ENCODE data around the gene KPNA6.

Gene KPNA6

GRCh38 chr1:32071758-32072621 lies 35.9 kb upstream of the KPNA6 start:
- Histone ChIP-seq H3K27ac (ENCODE audit: low read depth, low read length) (peak overlapping the region; percentile 39), H3K9ac (ENCODE audit: low read length) (peak overlapping the region; percentile 75), H3K36me3 (ENCODE audit: low read length) (no peaks in the 10 kb centered on the region; the same call in 1 of the 2 replicates), H3K4me2 (ENCODE audit: low read depth, low read length, poor library complexity, severe bottlenecking) (peak overlapping the region; percentile 80), H2AFZ (ENCODE audit: low read depth, low read length, severe bottlenecking) (peak overlapping the region; percentile 75), H3F3A (ENCODE audit: insufficient read depth) (peaks cover 4% of the 10 kb centered on the region; the same call in 1 of the 2 replicates), H3K79me2 (ENCODE audit: insufficient read depth, low read length) (peaks cover 19% of the 10 kb centered on the region), H3K9me2 (replicated peaks; ENCODE audit: insufficient read depth, low read length) (no peaks in the 10 kb centered on the region), H3K9me3 (ENCODE audit: insufficient read depth, low read length) (no peaks in the 10 kb centered on the region), H3K27me3 (ENCODE audit: low read length) (no peaks in the 10 kb centered on the region), H4K20me1 (ENCODE audit: low read depth, low read length) (peaks cover 5% of the 10 kb centered on the region; the same call in 1 of the 2 replicates), H3K4me3 (ENCODE audit: insufficient read depth, low read length, poor library complexity, severe bottlenecking) (peak overlapping the region; percentile 85)
- TF ChIP-seq, protein P1, sequence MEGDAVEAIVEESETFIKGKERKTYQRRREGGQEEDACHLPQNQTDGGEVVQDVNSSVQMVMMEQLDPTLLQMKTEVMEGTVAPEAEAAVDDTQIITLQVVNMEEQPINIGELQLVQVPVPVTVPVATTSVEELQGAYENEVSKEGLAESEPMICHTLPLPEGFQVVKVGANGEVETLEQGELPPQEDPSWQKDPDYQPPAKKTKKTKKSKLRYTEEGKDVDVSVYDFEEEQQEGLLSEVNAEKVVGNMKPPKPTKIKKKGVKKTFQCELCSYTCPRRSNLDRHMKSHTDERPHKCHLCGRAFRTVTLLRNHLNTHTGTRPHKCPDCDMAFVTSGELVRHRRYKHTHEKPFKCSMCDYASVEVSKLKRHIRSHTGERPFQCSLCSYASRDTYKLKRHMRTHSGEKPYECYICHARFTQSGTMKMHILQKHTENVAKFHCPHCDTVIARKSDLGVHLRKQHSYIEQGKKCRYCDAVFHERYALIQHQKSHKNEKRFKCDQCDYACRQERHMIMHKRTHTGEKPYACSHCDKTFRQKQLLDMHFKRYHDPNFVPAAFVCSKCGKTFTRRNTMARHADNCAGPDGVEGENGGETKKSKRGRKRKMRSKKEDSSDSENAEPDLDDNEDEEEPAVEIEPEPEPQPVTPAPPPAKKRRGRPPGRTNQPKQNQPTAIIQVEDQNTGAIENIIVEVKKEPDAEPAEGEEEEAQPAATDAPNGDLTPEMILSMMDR (IDR thresholded peaks at IDR 0.05; ENCODE audit: insufficient read depth, low read length, poor library complexity, severe bottlenecking) = no peak
- no peak for TF ChIP-seq EZH2phosphoT487 (conservative IDR thresholded peaks at IDR 0.05; ENCODE audit: low read length)

- Histone ChIP-seq H3K4me3 (ENCODE audit: insufficient read depth, low read length, poor library complexity, severe bottlenecking) (peak within 1 kb of the TSS; percentile 85), H3K27me3 (ENCODE audit: low read length) (no peaks in the 10 kb centered on the region), H3K9me2 (replicated peaks; ENCODE audit: insufficient read depth, low read length) (no peaks in the 10 kb centered on the region), H3K9ac (ENCODE audit: low read length) (peak within 1 kb of the TSS; percentile 75), H3K27ac (ENCODE audit: low read depth, low read length) (peak within 1 kb of the TSS; percentile 78), H3K4me2 (ENCODE audit: low read depth, low read length, poor library complexity, severe bottlenecking) (peak within 1 kb of the TSS; percentile 80), H2AFZ (ENCODE audit: low read depth, low read length, severe bottlenecking) (peak within 1 kb of the TSS; percentile 75), H3K79me2 (ENCODE audit: insufficient read depth, low read length) (peaks cover 19% of the 10 kb centered on the region), H3K36me3 (ENCODE audit: low read length) (no peaks in the 10 kb centered on the region; the same call in 1 of the 2 replicates), H3F3A (ENCODE audit: insufficient read depth) (peaks cover 4% of the 10 kb centered on the region; the same call in 1 of the 2 replicates), H3K9me3 (ENCODE audit: insufficient read depth, low read length) (no peaks in the 10 kb centered on the region), H4K20me1 (ENCODE audit: low read depth, low read length) (peaks cover 5% of the 10 kb centered on the region; the same call in 1 of the 2 replicates)
- TF ChIP-seq EZH2phosphoT487 (conservative IDR thresholded peaks at IDR 0.05; ENCODE audit: low read length) = no peak
- TF ChIP-seq, protein P1 (IDR thresholded peaks at IDR 0.05; ENCODE audit: insufficient read depth, low read length, poor library complexity, severe bottlenecking) = no peak
Observed at GRCh38 chr1:32072622-32073298, 35.1 kb upstream of the KPNA6 start, which contains the start of gene TMEM39B. TMEM39B (plus strand) TSS chr1:32072939; CDS start chr1:32073048, 109 bp downstream.

GRCh38 chr1:32073299-32074229 lies 34.3 kb upstream of the KPNA6 start:
- H3K79me2 ChIP-seq (ENCODE audit: insufficient read depth, low read length) = peaks cover 19% of the 10 kb centered on the region
- peaks cover 4% of the 10 kb centered on the region; the same call in 1 of the 2 replicates for H3F3A ChIP-seq (ENCODE audit: insufficient read depth)
- peak overlapping the region; percentile 75 for H3K9ac ChIP-seq (ENCODE audit: low read length)
- H3K27ac ChIP-seq (ENCODE audit: low read depth, low read length) = peak overlapping the region; percentile 78
- H2AFZ ChIP-seq (ENCODE audit: low read depth, low read length, severe bottlenecking) = peak overlapping the region; percentile 50
- no peaks in the 10 kb centered on the region for H3K27me3 ChIP-seq (ENCODE audit: low read length)
- peak overlapping the region; percentile 80 for H3K4me2 ChIP-seq (ENCODE audit: low read depth, low read length, poor library complexity, severe bottlenecking)
- TF ChIP-seq EZH2phosphoT487 (conservative IDR thresholded peaks at IDR 0.05; ENCODE audit: low read length) = no peak
- TF ChIP-seq, protein P1 (IDR thresholded peaks at IDR 0.05; ENCODE audit: insufficient read depth, low read length, poor library complexity, severe bottlenecking) = peak; percentile 11
- no peaks in the 10 kb centered on the region; the same call in 1 of the 2 replicates for H3K36me3 ChIP-seq (ENCODE audit: low read length)
- H3K9me3 ChIP-seq (ENCODE audit: insufficient read depth, low read length) = no peaks in the 10 kb centered on the region
- peak overlapping the region; percentile 85 for H3K4me3 ChIP-seq (ENCODE audit: insufficient read depth, low read length, poor library complexity, severe bottlenecking)
- no peaks in the 10 kb centered on the region for H3K9me2 ChIP-seq (replicated peaks; ENCODE audit: insufficient read depth, low read length)
- peaks cover 5% of the 10 kb centered on the region; the same call in 1 of the 2 replicates for H4K20me1 ChIP-seq (ENCODE audit: low read depth, low read length)

Data from SU-DHL-6 (cell line).